GM23338 (cell line): ENCODE results near the gene ARHGAP1. TPM values are rescaled to one million over a fixed set of nuclear protein-coding genes. Genes with fewer than 3 reads are reported as not detected.

Experiments used
- ATAC-seq: fragments of 200-7000 bp; cut with Tn5 transposase; 3 replicates; pipeline ENCODE4 v1.9.1; 2020
- DNase-seq: peaks from one replicate; pipeline ENCODE4 v3.0.0-alpha.2; 2015; ENCODE audit warnings: low spot score
- H2AFZ ChIP-seq: fragments of 200-600 bp; sonication (generic); 2 replicates; pipeline ENCODE4 v1.8.0; 2016; ENCODE audit warnings: antibody characterized with exemption, mild to moderate bottlenecking, moderate library complexity
- H3F3A ChIP-seq: fragments of 200-600 bp; sonication (generic); replicated peaks from 2 replicates; pipeline ENCODE4 v1.8.0; 2017; ENCODE audit warnings: antibody characterized with exemption, mixed run types, low read depth
- H3K27ac ChIP-seq: fragments of 200-600 bp; sonication (generic); 2 replicates; pipeline ENCODE4 v1.6.1; 2016; ENCODE audit warnings: low read depth
- H3K27me3 ChIP-seq: fragments of 200-600 bp; sonication (generic); 2 replicates; pipeline ENCODE4 v1.8.0; 2016; ENCODE audit warnings: mild to moderate bottlenecking, mixed run types, moderate library complexity; ENCODE audit not compliant: insufficient read depth
- H3K36me3 ChIP-seq: fragments of 200-600 bp; sonication (generic); 2 replicates; pipeline ENCODE4 v1.8.0; 2016; ENCODE audit warnings: mild to moderate bottlenecking; ENCODE audit not compliant: insufficient read depth
- H3K4me1 ChIP-seq: fragments of 200-600 bp; sonication (generic); 2 replicates; pipeline ENCODE4 v1.8.0; 2016; ENCODE audit warnings: mild to moderate bottlenecking, moderate library complexity; ENCODE audit not compliant: insufficient read depth
- H3K4me2 ChIP-seq: fragments of 200-600 bp; sonication (generic); 2 replicates; pipeline ENCODE4 v1.7.1; 2017; ENCODE audit warnings: mixed run types
- H3K4me3 ChIP-seq: fragments of 200-600 bp; sonication (generic); 2 replicates; pipeline ENCODE4 v1.6.1; 2016; ENCODE audit warnings: mixed run types
- H3K79me2 ChIP-seq: fragments of 200-600 bp; sonication (generic); replicated peaks from 2 replicates; pipeline ENCODE4 v1.8.0; 2017; ENCODE audit warnings: mild to moderate bottlenecking; ENCODE audit not compliant: insufficient read depth
- H3K9me2 ChIP-seq: fragments of 200-600 bp; sonication (generic); 2 replicates; pipeline ENCODE4 v1.8.0; 2017; ENCODE audit not compliant: insufficient read depth
- H4K20me1 ChIP-seq: fragments of 200-600 bp; sonication (generic); replicated peaks from 2 replicates; pipeline ENCODE4 v1.8.0; 2017; ENCODE audit warnings: mild to moderate bottlenecking; ENCODE audit not compliant: insufficient read depth
- H3K27ac Mint-ChIP-seq: 2 replicates; pipeline ENCODE4 v1.8.0; 2020; ENCODE audit warnings: inconsistent platforms, mild to moderate bottlenecking, moderate library complexity, mixed read lengths
- H3K27me3 Mint-ChIP-seq: 3 replicates; pipeline ENCODE4 v1.8.0; 2022; ENCODE audit warnings: low read depth, mild to moderate bottlenecking, moderate library complexity, mixed read lengths, inconsistent platforms; ENCODE audit not compliant: insufficient read depth, poor library complexity
- H3K36me3 Mint-ChIP-seq: 3 replicates; pipeline ENCODE4 v1.8.0; 2021; ENCODE audit warnings: low read depth, mild to moderate bottlenecking, inconsistent platforms, moderate library complexity, mixed read lengths
- H3K4me1 Mint-ChIP-seq: 3 replicates; pipeline ENCODE4 v1.8.0; 2020; ENCODE audit warnings: mild to moderate bottlenecking, inconsistent platforms, mixed read lengths
- H3K4me3 Mint-ChIP-seq: 3 replicates; pipeline ENCODE4 v1.8.0; 2021; ENCODE audit warnings: moderate library complexity, mild to moderate bottlenecking, inconsistent platforms, mixed read lengths
- H3K9me3 Mint-ChIP-seq: 3 replicates; pipeline ENCODE4 v1.8.0; 2020; ENCODE audit warnings: moderate library complexity, mild to moderate bottlenecking, inconsistent platforms, mixed read lengths
- CREB1 ChIP-seq: fragments of 250-450 bp; sonication (Bioruptor Pico); IDR thresholded peaks from 2 replicates; pipeline ENCODE4 v1.5.0; 2020; ENCODE audit warnings: low read depth, mild to moderate bottlenecking, moderate library complexity
- ETS1 ChIP-seq: IDR thresholded peaks from 2 replicates; pipeline ENCODE4 v1.6.1; 2016; ENCODE audit warnings: antibody characterized with exemption
- EZH2 ChIP-seq: fragments of 200-600 bp; sonication (generic); IDR thresholded peaks from one replicate; pipeline ENCODE4 v1.8.0; 2017; ENCODE audit warnings: antibody characterized with exemption, mild to moderate bottlenecking, low read depth; ENCODE audit not compliant: unreplicated experiment
- EZH2phosphoT487 ChIP-seq: fragments of 200-600 bp; sonication (generic); IDR thresholded peaks from one replicate; pipeline ENCODE4 v1.8.1; 2018; ENCODE audit warnings: antibody characterized with exemption; ENCODE audit not compliant: unreplicated experiment
- POLR2AphosphoS5 ChIP-seq: IDR thresholded peaks from 2 replicates; pipeline ENCODE4 v1.6.1; 2016; ENCODE audit warnings: antibody characterized with exemption, low read depth
- REST ChIP-seq: IDR thresholded peaks from one replicate; pipeline ENCODE4 v1.6.1; 2018; ENCODE audit warnings: antibody characterized with exemption; ENCODE audit not compliant: unreplicated experiment
- ZNF114 ChIP-seq: fragments of 250-450 bp; sonication (Bioruptor Pico); IDR thresholded peaks from 2 replicates; pipeline ENCODE4 v1.5.0; 2020; ENCODE audit warnings: mild to moderate bottlenecking, moderate library complexity
- ZNF331 ChIP-seq: fragments of 250-450 bp; sonication (Bioruptor Pico); IDR thresholded peaks from 2 replicates; pipeline ENCODE4 v1.5.0; 2020; ENCODE audit warnings: low read depth, mild to moderate bottlenecking, moderate library complexity
- ZNF462 ChIP-seq: fragments of 250-450 bp; sonication (Bioruptor Pico); IDR thresholded peaks from 2 replicates; pipeline ENCODE4 v1.5.0; 2020; ENCODE audit warnings: mild to moderate bottlenecking, moderate library complexity
- polyA plus RNA-seq: library from polyadenylated mRNA; unstranded; fragments of >200 nt; fragmentation: Nextera tagmentation; extraction: Ambion mirVana; gene quantifications from 2 replicates; pipeline ENCODE4 v1.2.1, GENCODE V29; 2016
- total RNA-seq: library from RNA; depleted of rRNA; stranded (reverse); fragments of >200 nt; shearing (Covaris generic); gene quantifications from 2 replicates; pipeline ENCODE4 v1.2.3, GENCODE V29; 2014

The ARHGAP1 gene
- total and polyA plus RNA-seq, 2 experiments from 2014 or later: 23.4 to 38.1 TPM

- H3K27me3 ChIP-seq: no peaks in the 10 kb centered on the region
- no peaks in the 10 kb centered on the region for H3K79me2 ChIP-seq
- H3K27ac Mint-ChIP-seq: no peak overlapping the region
- ATAC-seq (no peak), DNase-seq (no peak)
- H3K4me1 ChIP-seq: peaks cover 6% of the 10 kb centered on the region
- peaks cover 2% of the 10 kb centered on the region; the same call in 1 of the 2 replicates for H3F3A ChIP-seq
- H3K9me3 Mint-ChIP-seq: no peaks in the 10 kb centered on the region
- no peak overlapping the region for H2AFZ ChIP-seq
- H3K27ac ChIP-seq: no peak overlapping the region
- peaks cover 3% of the 10 kb centered on the region for H3K36me3 Mint-ChIP-seq
- no peak overlapping the region for H3K4me3 ChIP-seq
- H3K27me3 Mint-ChIP-seq: peaks cover 6% of the 10 kb centered on the region
- H3K36me3 ChIP-seq: no peaks in the 10 kb centered on the region
- H3K9me2 ChIP-seq: no peaks in the 10 kb centered on the region
- peaks cover 7% of the 10 kb centered on the region; the same call in 2 of the 3 replicates for H3K4me1 Mint-ChIP-seq
- no peak overlapping the region for H3K4me2 ChIP-seq
- no peaks in the 10 kb centered on the region for H4K20me1 ChIP-seq
- TF ChIP-seq REST: no peak
- no peak overlapping the region for H3K4me3 Mint-ChIP-seq
These were observed 20.2 kb downstream of the ARHGAP1 start for GRCh38 chr11:46680164-46680760.

- H3K27me3 ChIP-seq: no peaks in the 10 kb centered on the region
- no peaks in the 10 kb centered on the region for H3K36me3 ChIP-seq
- no peaks in the 10 kb centered on the region for H3K9me3 Mint-ChIP-seq
- H3K4me1 ChIP-seq: peaks cover 12% of the 10 kb centered on the region
- no peak overlapping the region for H3K27ac ChIP-seq
- peaks cover 2% of the 10 kb centered on the region; the same call in 1 of the 2 replicates for H3F3A ChIP-seq
- H3K4me1 Mint-ChIP-seq: peaks cover 13% of the 10 kb centered on the region
- H3K27me3 Mint-ChIP-seq: peaks cover 9% of the 10 kb centered on the region
- H3K36me3 Mint-ChIP-seq: peaks cover 3% of the 10 kb centered on the region
- H4K20me1 ChIP-seq: no peaks in the 10 kb centered on the region
- H2AFZ ChIP-seq: no peak overlapping the region
- H3K4me2 ChIP-seq: no peak overlapping the region
- no peak overlapping the region for H3K4me3 Mint-ChIP-seq
- DNase-seq (no peak), ATAC-seq (no peak)
- H3K9me2 ChIP-seq: no peaks in the 10 kb centered on the region
- H3K79me2 ChIP-seq: no peaks in the 10 kb centered on the region
- no peak overlapping the region for H3K4me3 ChIP-seq
- no peak overlapping the region for H3K27ac Mint-ChIP-seq
- TF ChIP-seq ZNF331 (CRISPR knock-in tag): no peak
- no peak for TF ChIP-seq EZH2phosphoT487
- no peak for TF ChIP-seq EZH2
- TF ChIP-seq ETS1: no peak
- no peak for TF ChIP-seq ZNF114 (CRISPR knock-in tag)
- TF ChIP-seq ZNF462 (CRISPR knock-in tag): no peak
- TF ChIP-seq CREB1: no peak
- TF ChIP-seq POLR2AphosphoS5: no peak
These were observed 20.9 kb downstream of the ARHGAP1 start for GRCh38 chr11:46679241-46680163.
